ENCODE data around the gene THBS1. TPM values are rescaled to one million over a fixed set of nuclear protein-coding genes. Genes with fewer than 3 reads are reported as not detected.

The THBS1 gene
- total RNA-seq (2022) (103 and 393 TPM in 2 replicates), Bru-seq, nascent RNA (percentile 92 among the genes with signal in this experiment), BruChase-seq, experiment 1, labeled RNA remaining after a 6-hour chase (percentile 97 among the genes with signal in this experiment), BruChase-seq, experiment 2, labeled RNA remaining after a 2-hour chase (percentile 95 among the genes with signal in this experiment)
- long read RNA-seq, full-length matches to known transcripts, result 49 of 331 reads
- long read RNA-seq, partial matches to known transcripts, result 257 of 331 reads
- long read RNA-seq, other reads (novel, unspliced or antisense), result 25 of 331 reads

DNA sequence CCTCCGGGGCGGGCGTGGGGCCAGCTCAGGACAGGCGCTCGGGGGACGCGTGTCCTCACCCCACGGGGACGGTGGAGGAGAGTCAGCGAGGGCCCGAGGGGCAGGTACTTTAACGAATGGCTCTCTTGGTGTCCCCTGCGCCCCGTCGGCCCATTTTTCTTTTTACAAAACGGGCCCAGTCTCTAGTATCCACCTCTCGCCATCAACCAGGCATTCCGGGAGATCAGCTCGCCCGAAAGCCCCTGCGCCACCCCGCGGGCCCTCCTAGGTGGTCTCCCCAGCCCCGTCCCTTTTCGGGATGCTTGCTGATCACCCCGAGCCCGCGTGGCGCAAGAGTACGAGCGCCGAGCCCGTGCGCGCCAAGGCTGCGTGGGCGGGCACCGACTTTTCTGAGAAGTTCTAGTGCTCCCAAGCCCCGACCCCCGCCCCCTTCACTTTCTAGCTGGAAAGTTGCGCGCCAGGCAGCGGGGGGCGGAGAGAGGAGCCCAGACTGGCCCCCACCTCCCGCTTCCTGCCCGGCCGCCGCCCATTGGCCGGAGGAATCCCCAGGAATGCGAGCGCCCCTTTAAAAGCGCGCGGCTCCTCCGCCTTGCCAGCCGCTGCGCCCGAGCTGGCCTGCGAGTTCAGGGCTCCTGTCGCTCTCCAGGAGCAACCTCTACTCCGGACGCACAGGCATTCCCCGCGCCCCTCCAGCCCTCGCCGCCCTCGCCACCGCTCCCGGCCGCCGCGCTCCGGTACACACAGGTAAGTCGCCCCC, at the start of gene THBS1:
Gene THBS1 (plus strand): TSS at position 595 of the 757 bp plus-strand sequence. CDS start 779 bp downstream, outside the sequence.
- DNase-seq (ENCODE audit: unreplicated experiment), result peak; percentile 89
- Mint-ChIP-seq H3K27ac (ENCODE audit: low read depth, unreplicated experiment) (peak within 1 kb of the TSS; percentile 24), H3K4me1 (ENCODE audit: insufficient read depth, unreplicated experiment) (peaks cover 41% of the 10 kb centered on the region), H3K4me3 (ENCODE audit: unreplicated experiment) (peak within 1 kb of the TSS; percentile 78), H3K36me3 (ENCODE audit: insufficient read depth, unreplicated experiment) (peaks cover 44% of the 10 kb centered on the region), H3K9me3 (ENCODE audit: unreplicated experiment) (no peaks in the 10 kb centered on the region), H3K27me3 (ENCODE audit: insufficient read depth, unreplicated experiment) (no peaks in the 10 kb centered on the region)
- ChIA-PET CTCF (interaction anchor here (0.6 to 8.4 kb wide), 46 partner anchors 10 to 875 kb away, joined by 3 to 141 read pairs (median 4); no protein-coding TSS in a partner anchor), POLR2A (interaction anchor here (0.6 to 4.7 kb wide), 28 partner anchors 18 to 984 kb away, joined by 3 to 69 read pairs (median 5); no protein-coding TSS in a partner anchor)
- TF ChIP-seq, protein P1, sequence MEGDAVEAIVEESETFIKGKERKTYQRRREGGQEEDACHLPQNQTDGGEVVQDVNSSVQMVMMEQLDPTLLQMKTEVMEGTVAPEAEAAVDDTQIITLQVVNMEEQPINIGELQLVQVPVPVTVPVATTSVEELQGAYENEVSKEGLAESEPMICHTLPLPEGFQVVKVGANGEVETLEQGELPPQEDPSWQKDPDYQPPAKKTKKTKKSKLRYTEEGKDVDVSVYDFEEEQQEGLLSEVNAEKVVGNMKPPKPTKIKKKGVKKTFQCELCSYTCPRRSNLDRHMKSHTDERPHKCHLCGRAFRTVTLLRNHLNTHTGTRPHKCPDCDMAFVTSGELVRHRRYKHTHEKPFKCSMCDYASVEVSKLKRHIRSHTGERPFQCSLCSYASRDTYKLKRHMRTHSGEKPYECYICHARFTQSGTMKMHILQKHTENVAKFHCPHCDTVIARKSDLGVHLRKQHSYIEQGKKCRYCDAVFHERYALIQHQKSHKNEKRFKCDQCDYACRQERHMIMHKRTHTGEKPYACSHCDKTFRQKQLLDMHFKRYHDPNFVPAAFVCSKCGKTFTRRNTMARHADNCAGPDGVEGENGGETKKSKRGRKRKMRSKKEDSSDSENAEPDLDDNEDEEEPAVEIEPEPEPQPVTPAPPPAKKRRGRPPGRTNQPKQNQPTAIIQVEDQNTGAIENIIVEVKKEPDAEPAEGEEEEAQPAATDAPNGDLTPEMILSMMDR (IDR thresholded peaks at IDR 0.05; ENCODE audit: unreplicated experiment), result no peak
- intact Hi-C loops (cut with micrococcal nuclease), result loop anchor here (1.0 to 5.0 kb wide), 8 partner anchors 68 to 873 kb away; no protein-coding TSS in a partner anchor
- no TSS peak for BruUV-seq (replicated peaks)

DNA sequence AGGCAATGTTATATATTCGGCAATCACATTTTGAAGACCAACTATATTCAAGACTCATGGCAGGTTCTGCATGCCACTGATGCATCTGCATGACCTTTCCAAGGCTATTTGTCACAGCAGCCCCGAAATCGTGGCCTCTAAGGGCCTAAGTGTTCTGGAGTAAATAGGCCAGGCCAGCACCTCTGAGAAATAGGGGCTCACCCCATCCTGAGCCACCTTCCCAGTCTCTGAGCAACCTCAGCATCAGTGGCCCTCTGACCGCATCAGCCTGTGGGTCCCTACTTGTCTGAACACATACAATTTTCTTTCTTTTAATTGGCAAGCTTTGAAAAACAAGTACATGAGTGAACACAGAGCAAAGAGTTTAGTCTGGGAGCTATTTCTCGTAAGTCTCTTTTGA, 45.9 kb upstream of the THBS1 start:
- Mint-ChIP-seq H3K27ac (ENCODE audit: low read depth, unreplicated experiment) (no peak overlapping the region), H3K9me3 (ENCODE audit: unreplicated experiment) (no peaks in the 10 kb centered on the region), H3K4me3 (ENCODE audit: unreplicated experiment) (no peak overlapping the region), H3K36me3 (ENCODE audit: insufficient read depth, unreplicated experiment) (no peaks in the 10 kb centered on the region), H3K4me1 (ENCODE audit: insufficient read depth, unreplicated experiment) (peaks cover 8% of the 10 kb centered on the region), H3K27me3 (ENCODE audit: insufficient read depth, unreplicated experiment) (no peaks in the 10 kb centered on the region)
- CTCF ChIA-PET, result interaction anchor here (1.1 to 1.6 kb wide), 2 partner anchors 9 to 45 kb away, joined by 3 to 5 read pairs; partner anchors contain the start of gene THBS1
- no peak for DNase-seq (ENCODE audit: unreplicated experiment)
- intact Hi-C loops (cut with micrococcal nuclease), result no loop called here
- POLR2A ChIA-PET, result interaction anchor here (0.7 kb wide), 1 partner anchor 728 kb away, joined by 3 read pairs; no protein-coding TSS in a partner anchor
- no TSS peak for BruUV-seq (replicated peaks)
- TF ChIP-seq, protein P1 (IDR thresholded peaks at IDR 0.05; ENCODE audit: unreplicated experiment), result no peak

DNA sequence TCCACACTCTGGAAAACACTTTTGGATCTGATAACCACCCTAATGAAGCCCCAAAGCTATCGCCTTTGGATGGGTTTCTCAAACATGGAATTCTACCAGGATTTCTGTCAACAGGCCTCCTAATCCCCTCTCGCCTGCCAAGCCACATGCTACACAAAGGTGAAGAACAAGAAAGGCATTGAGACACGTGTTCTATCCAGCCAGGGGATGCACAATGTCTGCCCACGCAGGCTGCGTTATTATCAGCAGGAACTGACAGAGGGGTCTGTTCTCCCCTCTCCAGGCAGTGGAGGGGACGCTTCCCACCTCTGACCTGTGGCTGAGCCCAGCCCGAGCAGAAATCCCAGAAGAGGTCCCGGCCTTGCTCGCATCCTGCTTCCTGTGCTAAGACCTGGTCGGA, 45.4 kb upstream of the THBS1 start:
- Mint-ChIP-seq H3K9me3 (ENCODE audit: unreplicated experiment) (no peaks in the 10 kb centered on the region), H3K4me1 (ENCODE audit: insufficient read depth, unreplicated experiment) (peaks cover 7% of the 10 kb centered on the region), H3K4me3 (ENCODE audit: unreplicated experiment) (no peak overlapping the region), H3K27ac (ENCODE audit: low read depth, unreplicated experiment) (no peak overlapping the region), H3K36me3 (ENCODE audit: insufficient read depth, unreplicated experiment) (no peaks in the 10 kb centered on the region), H3K27me3 (ENCODE audit: insufficient read depth, unreplicated experiment) (no peaks in the 10 kb centered on the region)
- ChIA-PET POLR2A (interaction anchor here (0.7 kb wide), 1 partner anchor 729 kb away, joined by 3 read pairs; no protein-coding TSS in a partner anchor), CTCF (interaction anchor here (1.6 kb wide), 1 partner anchor 45 kb away, joined by 5 read pairs; the partner anchor contains the start of gene THBS1)
- intact Hi-C loops (cut with micrococcal nuclease), result no loop called here
- BruUV-seq (replicated peaks), result no TSS peak
- TF ChIP-seq, protein P1 (IDR thresholded peaks at IDR 0.05; ENCODE audit: unreplicated experiment), result no peak
- DNase-seq (ENCODE audit: unreplicated experiment), result no peak

DNA sequence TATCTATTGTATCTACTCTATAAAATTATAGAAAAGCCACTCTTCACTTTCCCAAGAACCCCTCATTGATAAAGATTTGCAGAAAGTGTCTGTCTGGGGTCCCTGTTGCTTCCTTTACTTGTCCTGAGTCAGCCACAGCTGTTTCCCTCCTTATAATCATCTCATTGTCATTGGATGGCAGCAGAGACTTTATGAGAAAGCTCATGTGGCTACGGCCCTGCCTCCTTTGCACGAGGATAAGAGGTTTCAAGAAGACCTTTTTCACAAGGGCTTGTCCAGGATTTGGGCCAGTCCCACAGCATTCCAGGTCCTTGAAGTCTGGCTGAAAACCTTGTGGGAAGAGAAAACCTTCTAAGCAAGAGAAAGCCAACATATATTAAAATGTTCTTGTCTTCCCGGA, 41.9 kb upstream of the THBS1 start:
- no peaks in the 10 kb centered on the region for H3K9me3 Mint-ChIP-seq (ENCODE audit: unreplicated experiment)
- H3K27me3 Mint-ChIP-seq (ENCODE audit: insufficient read depth, unreplicated experiment), result no peaks in the 10 kb centered on the region
- intact Hi-C loops (cut with micrococcal nuclease), result no loop called here
- no peaks in the 10 kb centered on the region for H3K4me1 Mint-ChIP-seq (ENCODE audit: insufficient read depth, unreplicated experiment)
- CTCF ChIA-PET, result interaction anchor here (1.0 kb wide), 1 partner anchor 41 kb away, joined by 4 read pairs; no protein-coding TSS in a partner anchor
- POLR2A ChIA-PET, result interaction anchor here (0.9 kb wide), 1 partner anchor 17 kb away, joined by 3 read pairs; no protein-coding TSS in a partner anchor
- H3K27ac Mint-ChIP-seq (ENCODE audit: low read depth, unreplicated experiment), result no peak overlapping the region
- BruUV-seq (replicated peaks), result no TSS peak
- H3K4me3 Mint-ChIP-seq (ENCODE audit: unreplicated experiment), result no peak overlapping the region
- H3K36me3 Mint-ChIP-seq (ENCODE audit: insufficient read depth, unreplicated experiment), result no peaks in the 10 kb centered on the region
- no peak for DNase-seq (ENCODE audit: unreplicated experiment)
- TF ChIP-seq, protein P1 (IDR thresholded peaks at IDR 0.05; ENCODE audit: unreplicated experiment), result no peak

Measured in MCF 10A (cell line).